Prostate gland (tissue), 2 donors: ENCODE data around the gene ASIC1.

Source experiments
- CTCF ChIP-seq, 4 experiments: fragments of 200-600 bp in 2 of 4; fragments of 450-650 bp in 2 of 4; sonication (generic) in 2 of 4; IDR thresholded peaks; 1 replicate in 3 of 4; 2 replicates in 1 of 4; pipeline ENCODE4 v1.5.1; 2016 to 2019; ENCODE audit warnings: antibody characterized with exemption in 4 of 4, mild to moderate bottlenecking in 2 of 4, moderate library complexity in 2 of 4
- POLR2A ChIP-seq: fragments of 450-650 bp; IDR thresholded peaks from one replicate; pipeline ENCODE4 v1.6.1; 2016; ENCODE audit warnings: antibody characterized with exemption, mild to moderate bottlenecking
- POLR2AphosphoS5 ChIP-seq: sonication (generic); formaldehyde crosslinking; IDR thresholded peaks from one replicate; pipeline ENCODE4 v1.6.1; 2017; ENCODE audit warnings: antibody characterized with exemption

GRCh38 chr12:50107416-50108268 lies 50.2 kb downstream of the ASIC1 start:
- TF ChIP-seq CTCF (IDR thresholded peaks at IDR 0.05) (no peak), POLR2A (no peak), POLR2AphosphoS5 (no peak)
